HepG2 (cell line): ENCODE results near the gene TPSD1. TPM values are rescaled to one million over a fixed set of nuclear protein-coding genes. Genes with fewer than 3 reads are reported as not detected.

Source experiments
- DNMT1 ChIP-seq: sonication (generic); formaldehyde crosslinking; IDR thresholded peaks from 2 replicates; pipeline ENCODE4 v1.5.1; 2020; ENCODE audit warnings: mild to moderate bottlenecking, missing genetic modification reagents
- FOXJ3 ChIP-seq: sonication (generic); formaldehyde crosslinking; IDR thresholded peaks from 2 replicates; pipeline ENCODE4 v1.4.0; 2020; ENCODE audit warnings: missing genetic modification reagents, mild to moderate bottlenecking, borderline replicate concordance
- SRSF9 ChIP-seq: fragments of 200-400 bp; formaldehyde crosslinking; IDR thresholded peaks from 2 replicates; pipeline ENCODE4 v1.6.1; 2018; ENCODE audit warnings: borderline replicate concordance, mild to moderate bottlenecking, low read depth, low read length; ENCODE audit not compliant: insufficient read depth, poor library complexity, severe bottlenecking
- TMF1 ChIP-seq: sonication (generic); formaldehyde crosslinking; IDR thresholded peaks from 2 replicates; pipeline ENCODE4 v1.8.1; 2022; ENCODE audit warnings: low read depth, missing genetic modification reagents
- ZNF253 ChIP-seq: sonication (generic); formaldehyde crosslinking; IDR thresholded peaks from 2 replicates; pipeline ENCODE4 v1.8.0; 2022; ENCODE audit warnings: mild to moderate bottlenecking, missing genetic modification reagents, borderline replicate concordance
- ZNF367 ChIP-seq: sonication (generic); formaldehyde crosslinking; IDR thresholded peaks from 2 replicates; pipeline ENCODE4 v1.4.0; 2020; ENCODE audit warnings: missing genetic modification reagents, borderline replicate concordance
- ZNF7 ChIP-seq: IDR thresholded peaks from 2 replicates; pipeline ENCODE4 v1.6.1; 2016; ENCODE audit warnings: missing biosample characterization, missing genetic modification reagents
- ZNF703 ChIP-seq: sonication (generic); formaldehyde crosslinking; IDR thresholded peaks from 2 replicates; pipeline ENCODE4 v1.5.1; 2020; ENCODE audit warnings: missing genetic modification reagents, mild to moderate bottlenecking, moderate library complexity, borderline replicate concordance
- ZNF788 ChIP-seq: sonication (generic); formaldehyde crosslinking; IDR thresholded peaks from 2 replicates; pipeline ENCODE4 v1.5.0; 2020; ENCODE audit warnings: mild to moderate bottlenecking, missing genetic modification reagents, borderline replicate concordance
- polyA plus RNA-seq, 8 experiments: library from polyadenylated mRNA; depleted of rRNA in 3 of 8; stranded (reverse) in 7 of 8; unstranded in 1 of 8; fragments of >200 nt; fragmentation: Illumina TruSeq in 4 of 8; extraction: Trizol in 4 of 8; gene quantifications; 2 replicates each; pipeline versions ENCODE4 v1.2.1 to v1.2.3, GENCODE V29; 2011 to 2016; ENCODE audit warnings: low read depth in 4 of 8, missing spikeins in 1 of 8, mixed read lengths in 1 of 8; ENCODE audit not compliant: insufficient read depth in 1 of 8
- total RNA-seq, 5 experiments: library from RNA; depleted of rRNA; stranded (reverse); fragments of >200 nt; fragmentation: Illumina TruSeq; extraction: Trizol; gene quantifications; 2 replicates each; pipeline ENCODE4 v1.2.3, GENCODE V29; 2016; ENCODE audit warnings: low read depth in 1 of 5
- TF ChIP-seq, protein P1 (sequence below): IDR thresholded peaks from 2 replicates; pipeline ENCODE4 v1.4.0; 2020; ENCODE audit warnings: mild to moderate bottlenecking, missing genetic modification reagents
- TF ChIP-seq, protein P2 (sequence below), 2 experiments: fragments of 450-650 bp in 1 of 2; sonication (generic) in 1 of 2; formaldehyde crosslinking in 1 of 2; IDR thresholded peaks; 2 replicates each; pipeline versions ENCODE4 v1.6.1 to v1.8.0; 2016 to 2022; ENCODE audit warnings: antibody characterized with exemption in 1 of 2, mild to moderate bottlenecking in 1 of 2, missing genetic modification reagents in 1 of 2

The TPSD1 gene
- total and polyA plus RNA-seq, 2 of the 13 experiments (the other 11 are each of a cell fraction or from before 2014, with no cell fraction given): not detected

DNA sequence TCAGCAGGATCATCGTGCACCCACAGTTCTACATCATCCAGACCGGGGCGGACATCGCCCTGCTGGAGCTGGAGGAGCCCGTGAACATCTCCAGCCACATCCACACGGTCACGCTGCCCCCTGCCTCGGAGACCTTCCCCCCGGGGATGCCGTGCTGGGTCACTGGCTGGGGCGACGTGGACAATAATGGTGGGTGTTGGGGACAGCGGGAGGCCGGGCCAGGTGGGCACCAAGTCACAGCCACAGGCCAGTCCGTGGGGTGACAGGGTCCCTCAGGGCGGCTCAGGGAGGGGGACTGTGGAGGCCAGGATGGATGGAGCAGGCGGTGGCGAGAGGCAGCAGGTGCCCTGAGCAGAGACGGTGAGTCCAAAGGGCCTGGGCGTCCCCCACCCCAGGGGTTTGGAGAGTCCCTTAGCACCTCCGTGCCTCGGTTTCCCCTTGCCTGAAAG, 1.0 kb downstream of the TPSD1 start (continued):
- TF ChIP-seq ZNF703: no peak
- no peak for TF ChIP-seq ZNF253
- no peak for TF ChIP-seq ZNF7 (CRISPR knock-in tag)
- TF ChIP-seq TMF1 (CRISPR knock-in tag): no peak
- no peak for TF ChIP-seq ZNF367
- no peak for TF ChIP-seq ZNF788 (CRISPR knock-in tag)
- TF ChIP-seq DNMT1 (CRISPR knock-in tag): no peak
- TF ChIP-seq, protein P1, sequence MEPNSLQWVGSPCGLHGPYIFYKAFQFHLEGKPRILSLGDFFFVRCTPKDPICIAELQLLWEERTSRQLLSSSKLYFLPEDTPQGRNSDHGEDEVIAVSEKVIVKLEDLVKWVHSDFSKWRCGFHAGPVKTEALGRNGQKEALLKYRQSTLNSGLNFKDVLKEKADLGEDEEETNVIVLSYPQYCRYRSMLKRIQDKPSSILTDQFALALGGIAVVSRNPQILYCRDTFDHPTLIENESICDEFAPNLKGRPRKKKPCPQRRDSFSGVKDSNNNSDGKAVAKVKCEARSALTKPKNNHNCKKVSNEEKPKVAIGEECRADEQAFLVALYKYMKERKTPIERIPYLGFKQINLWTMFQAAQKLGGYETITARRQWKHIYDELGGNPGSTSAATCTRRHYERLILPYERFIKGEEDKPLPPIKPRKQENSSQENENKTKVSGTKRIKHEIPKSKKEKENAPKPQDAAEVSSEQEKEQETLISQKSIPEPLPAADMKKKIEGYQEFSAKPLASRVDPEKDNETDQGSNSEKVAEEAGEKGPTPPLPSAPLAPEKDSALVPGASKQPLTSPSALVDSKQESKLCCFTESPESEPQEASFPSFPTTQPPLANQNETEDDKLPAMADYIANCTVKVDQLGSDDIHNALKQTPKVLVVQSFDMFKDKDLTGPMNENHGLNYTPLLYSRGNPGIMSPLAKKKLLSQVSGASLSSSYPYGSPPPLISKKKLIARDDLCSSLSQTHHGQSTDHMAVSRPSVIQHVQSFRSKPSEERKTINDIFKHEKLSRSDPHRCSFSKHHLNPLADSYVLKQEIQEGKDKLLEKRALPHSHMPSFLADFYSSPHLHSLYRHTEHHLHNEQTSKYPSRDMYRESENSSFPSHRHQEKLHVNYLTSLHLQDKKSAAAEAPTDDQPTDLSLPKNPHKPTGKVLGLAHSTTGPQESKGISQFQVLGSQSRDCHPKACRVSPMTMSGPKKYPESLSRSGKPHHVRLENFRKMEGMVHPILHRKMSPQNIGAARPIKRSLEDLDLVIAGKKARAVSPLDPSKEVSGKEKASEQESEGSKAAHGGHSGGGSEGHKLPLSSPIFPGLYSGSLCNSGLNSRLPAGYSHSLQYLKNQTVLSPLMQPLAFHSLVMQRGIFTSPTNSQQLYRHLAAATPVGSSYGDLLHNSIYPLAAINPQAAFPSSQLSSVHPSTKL (CRISPR knock-in tag): no peak
- TF ChIP-seq, protein P2, sequence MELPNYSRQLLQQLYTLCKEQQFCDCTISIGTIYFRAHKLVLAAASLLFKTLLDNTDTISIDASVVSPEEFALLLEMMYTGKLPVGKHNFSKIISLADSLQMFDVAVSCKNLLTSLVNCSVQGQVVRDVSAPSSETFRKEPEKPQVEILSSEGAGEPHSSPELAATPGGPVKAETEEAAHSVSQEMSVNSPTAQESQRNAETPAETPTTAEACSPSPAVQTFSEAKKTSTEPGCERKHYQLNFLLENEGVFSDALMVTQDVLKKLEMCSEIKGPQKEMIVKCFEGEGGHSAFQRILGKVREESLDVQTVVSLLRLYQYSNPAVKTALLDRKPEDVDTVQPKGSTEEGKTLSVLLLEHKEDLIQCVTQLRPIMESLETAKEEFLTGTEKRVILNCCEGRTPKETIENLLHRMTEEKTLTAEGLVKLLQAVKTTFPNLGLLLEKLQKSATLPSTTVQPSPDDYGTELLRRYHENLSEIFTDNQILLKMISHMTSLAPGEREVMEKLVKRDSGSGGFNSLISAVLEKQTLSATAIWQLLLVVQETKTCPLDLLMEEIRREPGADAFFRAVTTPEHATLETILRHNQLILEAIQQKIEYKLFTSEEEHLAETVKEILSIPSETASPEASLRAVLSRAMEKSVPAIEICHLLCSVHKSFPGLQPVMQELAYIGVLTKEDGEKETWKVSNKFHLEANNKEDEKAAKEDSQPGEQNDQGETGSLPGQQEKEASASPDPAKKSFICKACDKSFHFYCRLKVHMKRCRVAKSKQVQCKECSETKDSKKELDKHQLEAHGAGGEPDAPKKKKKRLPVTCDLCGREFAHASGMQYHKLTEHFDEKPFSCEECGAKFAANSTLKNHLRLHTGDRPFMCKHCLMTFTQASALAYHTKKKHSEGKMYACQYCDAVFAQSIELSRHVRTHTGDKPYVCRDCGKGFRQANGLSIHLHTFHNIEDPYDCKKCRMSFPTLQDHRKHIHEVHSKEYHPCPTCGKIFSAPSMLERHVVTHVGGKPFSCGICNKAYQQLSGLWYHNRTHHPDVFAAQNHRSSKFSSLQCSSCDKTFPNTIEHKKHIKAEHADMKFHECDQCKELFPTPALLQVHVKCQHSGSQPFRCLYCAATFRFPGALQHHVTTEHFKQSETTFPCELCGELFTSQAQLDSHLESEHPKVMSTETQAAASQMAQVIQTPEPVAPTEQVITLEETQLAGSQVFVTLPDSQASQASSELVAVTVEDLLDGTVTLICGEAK (IDR thresholded peaks at IDR 0.05): no peak
- TF ChIP-seq, protein P2 (CRISPR knock-in tag; IDR thresholded peaks at IDR 0.05): no peak
- no peak for TF ChIP-seq FOXJ3 (CRISPR knock-in tag)
- TF ChIP-seq SRSF9: no peak
